Neural cell (in vitro differentiated cells): ENCODE results near the gene SYT4. TPM values are rescaled to one million over a fixed set of nuclear protein-coding genes. Genes with fewer than 3 reads are reported as not detected.

Experiments used
- H2AFZ ChIP-seq: fragments of 200-600, 300-800 bp; sonication (generic), shearing (Covaris generic); 2 replicates; pipeline ENCODE4 v1.6.0; 2014; ENCODE audit warnings: low read depth, mild to moderate bottlenecking, antibody characterized with exemption, low read length, moderate library complexity
- H3F3A ChIP-seq: fragments of 200-600 bp; shearing (Covaris generic); 2 replicates; pipeline ENCODE4 v1.6.1; 2016; ENCODE audit warnings: mild to moderate bottlenecking, moderate library complexity, mixed read lengths, antibody characterized with exemption, low read length; ENCODE audit not compliant: insufficient read depth, poor library complexity, severe bottlenecking
- H3K27ac ChIP-seq: fragments of 200-600, 300-800 bp; sonication (generic), shearing (Covaris generic); 2 replicates; pipeline ENCODE4 v1.5.1; 2014; ENCODE audit warnings: mild to moderate bottlenecking, low read length, moderate library complexity
- H3K27me3 ChIP-seq: fragments of 300-800, 200-600 bp; sonication (generic), shearing (Covaris generic); 2 replicates; pipeline ENCODE4 v1.6.0; 2014; ENCODE audit warnings: mild to moderate bottlenecking, low read depth, low read length, moderate library complexity; ENCODE audit not compliant: insufficient read depth
- H3K36me3 ChIP-seq: fragments of 300-800, 200-600 bp; sonication (generic), shearing (Covaris generic); 2 replicates; pipeline ENCODE4 v1.5.1; 2014; ENCODE audit warnings: mild to moderate bottlenecking, antibody characterized with exemption, low read length, moderate library complexity; ENCODE audit not compliant: insufficient read depth
- H3K4me2 ChIP-seq: fragments of 300-800, 200-600 bp; sonication (generic), shearing (Covaris generic); 2 replicates; pipeline ENCODE4 v1.6.0; 2014; ENCODE audit warnings: mild to moderate bottlenecking, low read length
- H3K4me3 ChIP-seq: fragments of 300-800, 200-600 bp; sonication (generic), shearing (Covaris generic); 2 replicates; pipeline ENCODE4 v1.5.1; 2014; ENCODE audit warnings: mild to moderate bottlenecking, low read length, moderate library complexity
- H3K79me2 ChIP-seq: fragments of 200-600 bp; shearing (Covaris generic); replicated peaks from 2 replicates; pipeline ENCODE4 v1.6.0; 2014; ENCODE audit warnings: mild to moderate bottlenecking, low read length, moderate library complexity; ENCODE audit not compliant: insufficient read depth
- H3K9ac ChIP-seq: fragments of 300-800, 200-600 bp; sonication (generic), shearing (Covaris generic); 2 replicates; pipeline ENCODE4 v1.6.1; 2016; ENCODE audit warnings: mild to moderate bottlenecking, low read length, mixed read lengths
- H3K9me2 ChIP-seq: fragments of 200-600 bp; shearing (Covaris generic); 2 replicates; pipeline ENCODE4 v1.6.1; 2016; ENCODE audit warnings: mild to moderate bottlenecking, low read length, mixed read lengths; ENCODE audit not compliant: insufficient read depth
- H3K9me3 ChIP-seq: fragments of 200-600, 300-800 bp; sonication (generic), shearing (Covaris generic); 2 replicates; pipeline ENCODE4 v1.6.1; 2016; ENCODE audit warnings: mild to moderate bottlenecking, mixed run types, low read length, moderate library complexity, mixed read lengths
- H4K20me1 ChIP-seq: fragments of 200-600 bp; shearing (Covaris generic); 2 replicates; pipeline ENCODE4 v1.6.1; 2016; ENCODE audit warnings: mild to moderate bottlenecking, mixed run types; ENCODE audit not compliant: insufficient read depth
- EP300 ChIP-seq: fragments of 450-650 bp; conservative IDR thresholded peaks from 2 replicates; pipeline ENCODE4 v1.6.1; 2014; ENCODE audit warnings: antibody characterized with exemption, mild to moderate bottlenecking, moderate library complexity; ENCODE audit not compliant: poor library complexity, severe bottlenecking
- EZH2 ChIP-seq: fragments of 200-600, 300-800 bp; shearing (Covaris generic), sonication (generic); IDR thresholded peaks from 2 replicates; pipeline ENCODE4 v1.6.1; 2014; ENCODE audit warnings: antibody characterized with exemption, low read length, borderline replicate concordance, mild to moderate bottlenecking; ENCODE audit not compliant: insufficient read depth, poor library complexity, severe bottlenecking
- MXI1 ChIP-seq: fragments of 450-650 bp; conservative IDR thresholded peaks from 2 replicates; pipeline ENCODE4 v1.6.1; 2014; ENCODE audit warnings: antibody characterized with exemption, mild to moderate bottlenecking; ENCODE audit not compliant: poor library complexity, severe bottlenecking
- POLR2AphosphoS5 ChIP-seq: IDR thresholded peaks from 2 replicates; pipeline ENCODE4 v1.6.1; 2012
- RAD21 ChIP-seq: fragments of 450-650 bp; conservative IDR thresholded peaks from 2 replicates; pipeline ENCODE4 v1.6.1; 2014; ENCODE audit warnings: antibody characterized with exemption, mild to moderate bottlenecking, moderate library complexity
- SMC3 ChIP-seq: fragments of 450-650 bp; conservative IDR thresholded peaks from 2 replicates; pipeline ENCODE4 v1.6.1; 2014; ENCODE audit warnings: antibody characterized with exemption, mild to moderate bottlenecking, moderate library complexity; ENCODE audit not compliant: poor library complexity
- TAF1 ChIP-seq: IDR thresholded peaks from 2 replicates; pipeline ENCODE4 v1.6.1; 2012; ENCODE audit warnings: low read depth
- polyA plus RNA-seq: library from polyadenylated mRNA; depleted of rRNA; stranded (reverse); fragments of >200 nt; gene quantifications from 2 replicates; pipeline ENCODE4 v1.2.3, GENCODE V29; 2014
- TF ChIP-seq, protein P1 (sequence below): fragments of 450-650 bp; IDR thresholded peaks from 2 replicates; pipeline ENCODE4 v1.5.1; 2014; ENCODE audit warnings: antibody characterized with exemption, mild to moderate bottlenecking, moderate library complexity; ENCODE audit not compliant: poor library complexity, severe bottlenecking
- TF ChIP-seq, protein P2 (sequence below): IDR thresholded peaks from 2 replicates; pipeline ENCODE4 v1.6.1; 2012; ENCODE audit warnings: borderline replicate concordance

The SYT4 gene
- polyA plus RNA-seq, 1 donor from 2014 or later, result 167 TPM

- Histone ChIP-seq H3K36me3 (no peaks in the 10 kb centered on the region), H3K9ac (no peak overlapping the region), H3K4me2 (no peak overlapping the region), H3K9me2 (no peaks in the 10 kb centered on the region), H2AFZ (no peak overlapping the region), H3K27me3 (no peaks in the 10 kb centered on the region), H3K4me3 (no peak overlapping the region), H3K27ac (no peak overlapping the region), H4K20me1 (no peaks in the 10 kb centered on the region), H3K79me2 (no peaks in the 10 kb centered on the region), H3K9me3 (no peaks in the 10 kb centered on the region), H3F3A (no peaks in the 10 kb centered on the region)
- no peak for TF ChIP-seq TAF1
- no peak for TF ChIP-seq EP300
- TF ChIP-seq RAD21, result no peak
- no peak for TF ChIP-seq SMC3
- no peak for TF ChIP-seq MXI1
- TF ChIP-seq, protein P1, sequence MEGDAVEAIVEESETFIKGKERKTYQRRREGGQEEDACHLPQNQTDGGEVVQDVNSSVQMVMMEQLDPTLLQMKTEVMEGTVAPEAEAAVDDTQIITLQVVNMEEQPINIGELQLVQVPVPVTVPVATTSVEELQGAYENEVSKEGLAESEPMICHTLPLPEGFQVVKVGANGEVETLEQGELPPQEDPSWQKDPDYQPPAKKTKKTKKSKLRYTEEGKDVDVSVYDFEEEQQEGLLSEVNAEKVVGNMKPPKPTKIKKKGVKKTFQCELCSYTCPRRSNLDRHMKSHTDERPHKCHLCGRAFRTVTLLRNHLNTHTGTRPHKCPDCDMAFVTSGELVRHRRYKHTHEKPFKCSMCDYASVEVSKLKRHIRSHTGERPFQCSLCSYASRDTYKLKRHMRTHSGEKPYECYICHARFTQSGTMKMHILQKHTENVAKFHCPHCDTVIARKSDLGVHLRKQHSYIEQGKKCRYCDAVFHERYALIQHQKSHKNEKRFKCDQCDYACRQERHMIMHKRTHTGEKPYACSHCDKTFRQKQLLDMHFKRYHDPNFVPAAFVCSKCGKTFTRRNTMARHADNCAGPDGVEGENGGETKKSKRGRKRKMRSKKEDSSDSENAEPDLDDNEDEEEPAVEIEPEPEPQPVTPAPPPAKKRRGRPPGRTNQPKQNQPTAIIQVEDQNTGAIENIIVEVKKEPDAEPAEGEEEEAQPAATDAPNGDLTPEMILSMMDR, result no peak
- TF ChIP-seq POLR2AphosphoS5, result no peak
- TF ChIP-seq EZH2, result no peak
- TF ChIP-seq, protein P2, sequence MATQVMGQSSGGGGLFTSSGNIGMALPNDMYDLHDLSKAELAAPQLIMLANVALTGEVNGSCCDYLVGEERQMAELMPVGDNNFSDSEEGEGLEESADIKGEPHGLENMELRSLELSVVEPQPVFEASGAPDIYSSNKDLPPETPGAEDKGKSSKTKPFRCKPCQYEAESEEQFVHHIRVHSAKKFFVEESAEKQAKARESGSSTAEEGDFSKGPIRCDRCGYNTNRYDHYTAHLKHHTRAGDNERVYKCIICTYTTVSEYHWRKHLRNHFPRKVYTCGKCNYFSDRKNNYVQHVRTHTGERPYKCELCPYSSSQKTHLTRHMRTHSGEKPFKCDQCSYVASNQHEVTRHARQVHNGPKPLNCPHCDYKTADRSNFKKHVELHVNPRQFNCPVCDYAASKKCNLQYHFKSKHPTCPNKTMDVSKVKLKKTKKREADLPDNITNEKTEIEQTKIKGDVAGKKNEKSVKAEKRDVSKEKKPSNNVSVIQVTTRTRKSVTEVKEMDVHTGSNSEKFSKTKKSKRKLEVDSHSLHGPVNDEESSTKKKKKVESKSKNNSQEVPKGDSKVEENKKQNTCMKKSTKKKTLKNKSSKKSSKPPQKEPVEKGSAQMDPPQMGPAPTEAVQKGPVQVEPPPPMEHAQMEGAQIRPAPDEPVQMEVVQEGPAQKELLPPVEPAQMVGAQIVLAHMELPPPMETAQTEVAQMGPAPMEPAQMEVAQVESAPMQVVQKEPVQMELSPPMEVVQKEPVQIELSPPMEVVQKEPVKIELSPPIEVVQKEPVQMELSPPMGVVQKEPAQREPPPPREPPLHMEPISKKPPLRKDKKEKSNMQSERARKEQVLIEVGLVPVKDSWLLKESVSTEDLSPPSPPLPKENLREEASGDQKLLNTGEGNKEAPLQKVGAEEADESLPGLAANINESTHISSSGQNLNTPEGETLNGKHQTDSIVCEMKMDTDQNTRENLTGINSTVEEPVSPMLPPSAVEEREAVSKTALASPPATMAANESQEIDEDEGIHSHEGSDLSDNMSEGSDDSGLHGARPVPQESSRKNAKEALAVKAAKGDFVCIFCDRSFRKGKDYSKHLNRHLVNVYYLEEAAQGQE, result no peak
These were observed 42.4 kb downstream of the SYT4 start for GRCh38 chr18:43234889-43235288.

GRCh38 chr18:43222501-43222900, 54.8 kb downstream of the SYT4 start:
- Histone ChIP-seq H2AFZ (no peak overlapping the region), H3K27me3 (no peaks in the 10 kb centered on the region)

More at GRCh38 chr18:43222501-43222900, 54.8 kb downstream of the SYT4 start:
- no peak overlapping the region for H3K4me3 ChIP-seq
- H3K79me2 ChIP-seq, result no peaks in the 10 kb centered on the region
- H3K27ac ChIP-seq, result no peak overlapping the region
- H3K9ac ChIP-seq, result no peak overlapping the region
- H3K4me2 ChIP-seq, result no peak overlapping the region
- no peaks in the 10 kb centered on the region for H3K9me3 ChIP-seq
- no peaks in the 10 kb centered on the region for H3K9me2 ChIP-seq
- H3F3A ChIP-seq, result no peaks in the 10 kb centered on the region
- TF ChIP-seq POLR2AphosphoS5 (no peak), MXI1 (no peak), RAD21 (no peak), EZH2 (no peak), TAF1 (no peak), SMC3 (no peak)
- TF ChIP-seq, protein P1, result no peak
- TF ChIP-seq, protein P2, result no peak
- H3K36me3 ChIP-seq, result no peaks in the 10 kb centered on the region
- H4K20me1 ChIP-seq, result no peaks in the 10 kb centered on the region
